Measurements from ENCODE around the gene PARD3. TPM values are rescaled to one million over a fixed set of nuclear protein-coding genes. Genes with fewer than 3 reads are reported as not detected.
"Not testable (repeated sequence)": the region's sequence is repeated elsewhere in the genome, so short reads cannot be mapped to it uniquely, and the experiment has no call there.

PARD3 gene
- total RNA-seq, 1 donor from 2014 or later = 58.7 TPM

- Histone ChIP-seq H3K27ac (no peak overlapping the region), H3K4me3 (no peak overlapping the region), H3K4me1 (no peaks in the 10 kb centered on the region), H3K9ac (no peak overlapping the region), H3K27me3 (no peaks in the 10 kb centered on the region), H2AFZ (replicated peaks) (no peak overlapping the region), H3F3A (ENCODE audit: low read depth) (no peaks in the 10 kb centered on the region), H3K4me2 (no peak overlapping the region), H4K20me1 (ENCODE audit: low read depth) (no peaks in the 10 kb centered on the region), H3K9me3 (ENCODE audit: low read depth) (no peaks in the 10 kb centered on the region), H3K79me2 (ENCODE audit: low read depth) (no peaks in the 10 kb centered on the region), H3K36me3 (no peaks in the 10 kb centered on the region)
- peaks cover 2% of the 10 kb centered on the region for H3K27me3 Mint-ChIP-seq (ENCODE audit: insufficient read depth, low read depth)
- H3K4me3 Mint-ChIP-seq = no peak overlapping the region
- no peak for TF ChIP-seq EZH2phosphoT487 (IDR thresholded peaks at IDR 0.05)
- TF ChIP-seq CTCF (IDR thresholded peaks at IDR 0.05) = no peak
- no peak for TF ChIP-seq EZH2 (IDR thresholded peaks at IDR 0.05)
- H3K4me1 Mint-ChIP-seq = peaks cover 8% of the 10 kb centered on the region
- H3K36me3 Mint-ChIP-seq = no peaks in the 10 kb centered on the region
- no peak for DNase-seq (ENCODE audit: low spot score)
- H3K9me3 Mint-ChIP-seq = peaks cover 22% of the 10 kb centered on the region
- H3K27ac Mint-ChIP-seq = no peak overlapping the region
Measured at GRCh38 chr10:34076443-34076842, 738.7 kb downstream of the PARD3 start.

GRCh38 chr10:34075254-34075926 lies 739.7 kb downstream of the PARD3 start:
- Histone ChIP-seq H3K4me2 (no peak overlapping the region), H3K27me3 (no peaks in the 10 kb centered on the region), H3K9me3 (ENCODE audit: low read depth) (no peaks in the 10 kb centered on the region), H3K4me1 (no peaks in the 10 kb centered on the region), H3K79me2 (ENCODE audit: low read depth) (no peaks in the 10 kb centered on the region), H3K4me3 (no peak overlapping the region), H2AFZ (replicated peaks) (no peak overlapping the region), H4K20me1 (ENCODE audit: low read depth) (no peaks in the 10 kb centered on the region), H3K27ac (no peak overlapping the region), H3K36me3 (no peaks in the 10 kb centered on the region), H3K9ac (no peak overlapping the region), H3F3A (ENCODE audit: low read depth) (no peaks in the 10 kb centered on the region)
- no peak for TF ChIP-seq EZH2phosphoT487 (IDR thresholded peaks at IDR 0.05)
- no peak for TF ChIP-seq EZH2 (IDR thresholded peaks at IDR 0.05)
- TF ChIP-seq CTCF (IDR thresholded peaks at IDR 0.05) = no peak
- H3K36me3 Mint-ChIP-seq = no peaks in the 10 kb centered on the region
- no peak for DNase-seq (ENCODE audit: low spot score)
- peaks cover 2% of the 10 kb centered on the region for H3K27me3 Mint-ChIP-seq (ENCODE audit: insufficient read depth, low read depth)
- H3K4me1 Mint-ChIP-seq = peaks cover 8% of the 10 kb centered on the region
- H3K9me3 Mint-ChIP-seq = peaks cover 22% of the 10 kb centered on the region
- H3K4me3 Mint-ChIP-seq = no peak overlapping the region
- no peak overlapping the region for H3K27ac Mint-ChIP-seq

GRCh38 chr10:34074051-34074450 lies 741.0 kb downstream of the PARD3 start:
- TF ChIP-seq EZH2phosphoT487 (IDR thresholded peaks at IDR 0.05) = no peak
- TF ChIP-seq EZH2 (IDR thresholded peaks at IDR 0.05) = no peak
- TF ChIP-seq CTCF (IDR thresholded peaks at IDR 0.05) = no peak
- H3K9me3 ChIP-seq (ENCODE audit: low read depth) = no peaks in the 10 kb centered on the region
- no peaks in the 10 kb centered on the region for H3K27me3 ChIP-seq
- no peaks in the 10 kb centered on the region for H3K79me2 ChIP-seq (ENCODE audit: low read depth)
- no peak overlapping the region for H2AFZ ChIP-seq (replicated peaks)
- H3F3A ChIP-seq (ENCODE audit: low read depth) = no peaks in the 10 kb centered on the region
- Mint-ChIP-seq H3K4me1 (peaks cover 8% of the 10 kb centered on the region), H3K9me3 (peaks cover 27% of the 10 kb centered on the region), H3K36me3 (no peaks in the 10 kb centered on the region), H3K27ac (no peak overlapping the region), H3K4me3 (no peak overlapping the region), H3K27me3 (ENCODE audit: insufficient read depth, low read depth) (no peaks in the 10 kb centered on the region)
- H3K4me2 ChIP-seq = no peak overlapping the region
- no peak overlapping the region for H3K27ac ChIP-seq
- no peak overlapping the region for H3K9ac ChIP-seq
- no peak for DNase-seq (ENCODE audit: low spot score)
- H3K4me1 ChIP-seq = no peaks in the 10 kb centered on the region
- H4K20me1 ChIP-seq (ENCODE audit: low read depth) = no peaks in the 10 kb centered on the region
- no peaks in the 10 kb centered on the region for H3K36me3 ChIP-seq
- H3K4me3 ChIP-seq = no peak overlapping the region

GRCh38 chr10:34067741-34068140 lies 747.4 kb downstream of the PARD3 start:
- not testable (repeated sequence) for H3K27me3 Mint-ChIP-seq (ENCODE audit: insufficient read depth, low read depth); H3F3A ChIP-seq (ENCODE audit: low read depth); H3K4me3 ChIP-seq; DNase-seq (ENCODE audit: low spot score); H3K4me3 Mint-ChIP-seq; H3K27ac Mint-ChIP-seq; H3K4me2 ChIP-seq; H4K20me1 ChIP-seq (ENCODE audit: low read depth); H2AFZ ChIP-seq (replicated peaks); H3K79me2 ChIP-seq (ENCODE audit: low read depth); H3K36me3 ChIP-seq; H3K4me1 Mint-ChIP-seq; H3K27me3 ChIP-seq; H3K36me3 Mint-ChIP-seq; H3K9ac ChIP-seq; H3K27ac ChIP-seq; H3K4me1 ChIP-seq
- H3K9me3 ChIP-seq (ENCODE audit: low read depth) = peaks cover 10% of the 10 kb centered on the region
- peaks cover 37% of the 10 kb centered on the region for H3K9me3 Mint-ChIP-seq

All from neural progenitor cell (in vitro differentiated cells).